Hepatocyte (in vitro differentiated cells): ENCODE data around the gene YIF1B.

Experiments used
- EZH2 ChIP-seq: fragments of 200-600 bp; sonication (generic); IDR thresholded peaks from 2 replicates; pipeline ENCODE4 v1.6.1; 2016; ENCODE audit warnings: antibody characterized with exemption, mild to moderate bottlenecking, borderline replicate concordance
- EZH2phosphoT487 ChIP-seq: fragments of 200-600 bp; sonication (generic); IDR thresholded peaks from one replicate; pipeline ENCODE4 v1.6.1; 2018; ENCODE audit warnings: antibody characterized with exemption, mild to moderate bottlenecking, low read depth, moderate library complexity; ENCODE audit not compliant: unreplicated experiment, severe bottlenecking
- TF ChIP-seq, protein P1 (sequence below): fragments of 200-600 bp; sonication (generic); IDR thresholded peaks from 2 replicates; pipeline ENCODE4 v1.5.1; 2016; ENCODE audit warnings: antibody characterized with exemption, mild to moderate bottlenecking; ENCODE audit not compliant: poor library complexity

DNA sequence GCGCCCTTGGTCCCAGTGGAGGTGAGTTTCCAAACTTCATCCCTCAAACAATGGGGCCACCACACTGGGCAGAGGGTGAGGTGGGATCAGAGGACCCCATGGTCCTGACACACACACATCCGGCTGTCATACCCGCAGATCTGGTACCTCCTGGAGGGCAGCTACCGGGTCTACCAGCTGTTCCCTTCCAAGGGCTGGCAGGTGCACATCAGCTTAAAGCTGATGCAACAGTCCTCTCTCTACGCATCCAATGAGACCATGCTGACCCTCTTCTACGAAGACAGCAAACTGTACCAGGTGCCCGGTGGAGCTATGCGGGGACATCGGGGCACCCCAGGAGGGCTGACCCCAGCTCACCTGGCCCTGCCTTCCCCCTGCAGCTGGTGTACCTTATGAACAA is 44.6 kb upstream of the YIF1B start:
- TF ChIP-seq, protein P1, sequence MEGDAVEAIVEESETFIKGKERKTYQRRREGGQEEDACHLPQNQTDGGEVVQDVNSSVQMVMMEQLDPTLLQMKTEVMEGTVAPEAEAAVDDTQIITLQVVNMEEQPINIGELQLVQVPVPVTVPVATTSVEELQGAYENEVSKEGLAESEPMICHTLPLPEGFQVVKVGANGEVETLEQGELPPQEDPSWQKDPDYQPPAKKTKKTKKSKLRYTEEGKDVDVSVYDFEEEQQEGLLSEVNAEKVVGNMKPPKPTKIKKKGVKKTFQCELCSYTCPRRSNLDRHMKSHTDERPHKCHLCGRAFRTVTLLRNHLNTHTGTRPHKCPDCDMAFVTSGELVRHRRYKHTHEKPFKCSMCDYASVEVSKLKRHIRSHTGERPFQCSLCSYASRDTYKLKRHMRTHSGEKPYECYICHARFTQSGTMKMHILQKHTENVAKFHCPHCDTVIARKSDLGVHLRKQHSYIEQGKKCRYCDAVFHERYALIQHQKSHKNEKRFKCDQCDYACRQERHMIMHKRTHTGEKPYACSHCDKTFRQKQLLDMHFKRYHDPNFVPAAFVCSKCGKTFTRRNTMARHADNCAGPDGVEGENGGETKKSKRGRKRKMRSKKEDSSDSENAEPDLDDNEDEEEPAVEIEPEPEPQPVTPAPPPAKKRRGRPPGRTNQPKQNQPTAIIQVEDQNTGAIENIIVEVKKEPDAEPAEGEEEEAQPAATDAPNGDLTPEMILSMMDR, result no peak
- TF ChIP-seq EZH2 (no peak), EZH2phosphoT487 (no peak)
